Measurements from ENCODE around the gene HCRTR1. TPM values are rescaled to one million over a fixed set of nuclear protein-coding genes. Genes with fewer than 3 reads are reported as not detected.
A peak's percentile ranks its signal among the peaks of the same experiment; 100 is the strongest.

HCRTR1 gene
- polyA plus RNA-seq, 1 of the 3 experiments (the other 2 are of a cell fraction): 0.03 TPM

GRCh38 chr1:31628931-31629556, 11.6 kb downstream of the HCRTR1 start (continued):
- TF ChIP-seq, protein P1, sequence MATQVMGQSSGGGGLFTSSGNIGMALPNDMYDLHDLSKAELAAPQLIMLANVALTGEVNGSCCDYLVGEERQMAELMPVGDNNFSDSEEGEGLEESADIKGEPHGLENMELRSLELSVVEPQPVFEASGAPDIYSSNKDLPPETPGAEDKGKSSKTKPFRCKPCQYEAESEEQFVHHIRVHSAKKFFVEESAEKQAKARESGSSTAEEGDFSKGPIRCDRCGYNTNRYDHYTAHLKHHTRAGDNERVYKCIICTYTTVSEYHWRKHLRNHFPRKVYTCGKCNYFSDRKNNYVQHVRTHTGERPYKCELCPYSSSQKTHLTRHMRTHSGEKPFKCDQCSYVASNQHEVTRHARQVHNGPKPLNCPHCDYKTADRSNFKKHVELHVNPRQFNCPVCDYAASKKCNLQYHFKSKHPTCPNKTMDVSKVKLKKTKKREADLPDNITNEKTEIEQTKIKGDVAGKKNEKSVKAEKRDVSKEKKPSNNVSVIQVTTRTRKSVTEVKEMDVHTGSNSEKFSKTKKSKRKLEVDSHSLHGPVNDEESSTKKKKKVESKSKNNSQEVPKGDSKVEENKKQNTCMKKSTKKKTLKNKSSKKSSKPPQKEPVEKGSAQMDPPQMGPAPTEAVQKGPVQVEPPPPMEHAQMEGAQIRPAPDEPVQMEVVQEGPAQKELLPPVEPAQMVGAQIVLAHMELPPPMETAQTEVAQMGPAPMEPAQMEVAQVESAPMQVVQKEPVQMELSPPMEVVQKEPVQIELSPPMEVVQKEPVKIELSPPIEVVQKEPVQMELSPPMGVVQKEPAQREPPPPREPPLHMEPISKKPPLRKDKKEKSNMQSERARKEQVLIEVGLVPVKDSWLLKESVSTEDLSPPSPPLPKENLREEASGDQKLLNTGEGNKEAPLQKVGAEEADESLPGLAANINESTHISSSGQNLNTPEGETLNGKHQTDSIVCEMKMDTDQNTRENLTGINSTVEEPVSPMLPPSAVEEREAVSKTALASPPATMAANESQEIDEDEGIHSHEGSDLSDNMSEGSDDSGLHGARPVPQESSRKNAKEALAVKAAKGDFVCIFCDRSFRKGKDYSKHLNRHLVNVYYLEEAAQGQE (IDR thresholded peaks at IDR 0.05; ENCODE audit: low read depth, low read length): no peak
- TF ChIP-seq, protein P2, sequence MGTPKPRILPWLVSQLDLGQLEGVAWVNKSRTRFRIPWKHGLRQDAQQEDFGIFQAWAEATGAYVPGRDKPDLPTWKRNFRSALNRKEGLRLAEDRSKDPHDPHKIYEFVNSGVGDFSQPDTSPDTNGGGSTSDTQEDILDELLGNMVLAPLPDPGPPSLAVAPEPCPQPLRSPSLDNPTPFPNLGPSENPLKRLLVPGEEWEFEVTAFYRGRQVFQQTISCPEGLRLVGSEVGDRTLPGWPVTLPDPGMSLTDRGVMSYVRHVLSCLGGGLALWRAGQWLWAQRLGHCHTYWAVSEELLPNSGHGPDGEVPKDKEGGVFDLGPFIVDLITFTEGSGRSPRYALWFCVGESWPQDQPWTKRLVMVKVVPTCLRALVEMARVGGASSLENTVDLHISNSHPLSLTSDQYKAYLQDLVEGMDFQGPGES (IDR thresholded peaks at IDR 0.05; ENCODE audit: low read depth, low read length): no peak
- peak; percentile 98 for TF ChIP-seq RCOR1 (IDR thresholded peaks at IDR 0.05; ENCODE audit: low read length)
- no peak for TF ChIP-seq TAF1 (IDR thresholded peaks at IDR 0.05; ENCODE audit: borderline replicate concordance, low read depth, low read length)
- peak; percentile 81 for TF ChIP-seq CHD2 (IDR thresholded peaks at IDR 0.05; ENCODE audit: low read length, partially characterized antibody)
- peak; percentile 88; the same call in 1 of the 2 replicates for TF ChIP-seq FOXJ3 (CRISPR knock-in tag; IDR thresholded peaks at IDR 0.05)
- 0 out of 2 replicates have a peak, but pooled peaks have one; percentile 43 for TF ChIP-seq TEAD4 (IDR thresholded peaks at IDR 0.05; ENCODE audit: borderline replicate concordance, insufficient read depth)
- no peak for TF ChIP-seq FOXM1 (IDR thresholded peaks at IDR 0.05; ENCODE audit: low read depth)
- TF ChIP-seq GATA2 (CRISPR knock-in tag; IDR thresholded peaks at IDR 0.05): peak; percentile 99
- no peak for TF ChIP-seq ELF1 (IDR thresholded peaks at IDR 0.05)
- TF ChIP-seq POLR2AphosphoS5 (IDR thresholded peaks at IDR 0.05; ENCODE audit: low read depth, low read length): no peak; the same call in 1 of the 2 replicates
- no peak for TF ChIP-seq RFX5 (IDR thresholded peaks at IDR 0.05; ENCODE audit: low read length)
- TF ChIP-seq SIN3A (IDR thresholded peaks at IDR 0.05; ENCODE audit: borderline replicate concordance, low read depth, low read length): no peak
- TF ChIP-seq TCF12 (IDR thresholded peaks at IDR 0.05): peak; percentile 61
- no peak for TF ChIP-seq CTCF (IDR thresholded peaks at IDR 0.05)
- no peak for TF ChIP-seq NFIC (IDR thresholded peaks at IDR 0.05; ENCODE audit: borderline replicate concordance)
- no peak for TF ChIP-seq MEF2A (IDR thresholded peaks at IDR 0.05; ENCODE audit: borderline replicate concordance, low read depth)
- TF ChIP-seq, protein P3, sequence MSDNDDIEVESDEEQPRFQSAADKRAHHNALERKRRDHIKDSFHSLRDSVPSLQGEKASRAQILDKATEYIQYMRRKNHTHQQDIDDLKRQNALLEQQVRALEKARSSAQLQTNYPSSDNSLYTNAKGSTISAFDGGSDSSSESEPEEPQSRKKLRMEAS (IDR thresholded peaks at IDR 0.05; ENCODE audit: low read depth): no peak
- TF ChIP-seq MXI1 (IDR thresholded peaks at IDR 0.05; ENCODE audit: low read depth, low read length): peak; percentile 63; the same call in 1 of the 2 replicates
